HepG2 (cell line): ENCODE results near the gene MRPL50. TPM values are rescaled to one million over a fixed set of nuclear protein-coding genes. Genes with fewer than 3 reads are reported as not detected.

Experiments
- AHR ChIP-seq: IDR thresholded peaks from 2 replicates; pipeline ENCODE4 v1.6.1; 2018; ENCODE audit warnings: missing genetic modification reagents, missing compliant biosample characterization
- ELK4 ChIP-seq: sonication (generic); formaldehyde crosslinking; IDR thresholded peaks from 2 replicates; pipeline ENCODE4 v1.9.0; 2021; ENCODE audit warnings: missing genetic modification reagents, borderline replicate concordance
- FOXO4 ChIP-seq: sonication (generic); formaldehyde crosslinking; conservative IDR thresholded peaks from 2 replicates; pipeline ENCODE4 v1.8.1; 2023; ENCODE audit warnings: missing genetic modification reagents
- GPBP1L1 ChIP-seq: sonication (generic); formaldehyde crosslinking; IDR thresholded peaks from 2 replicates; pipeline ENCODE4 v1.5.0; 2020; ENCODE audit warnings: mild to moderate bottlenecking, missing genetic modification reagents
- HIC2 ChIP-seq: sonication (generic); formaldehyde crosslinking; IDR thresholded peaks from 2 replicates; pipeline ENCODE4 v1.9.0; 2022; ENCODE audit warnings: low read depth, missing genetic modification reagents
- KMT2A ChIP-seq: sonication (generic); formaldehyde crosslinking; IDR thresholded peaks from 2 replicates; pipeline ENCODE4 v1.4.0; 2020; ENCODE audit warnings: missing genetic modification reagents
- MAF1 ChIP-seq: sonication (generic); formaldehyde crosslinking; IDR thresholded peaks from 2 replicates; pipeline ENCODE4 v1.5.0; 2020; ENCODE audit warnings: missing genetic modification reagents, borderline replicate concordance
- NPAS2 ChIP-seq: sonication (generic); formaldehyde crosslinking; IDR thresholded peaks from 2 replicates; pipeline ENCODE4 v1.8.0; 2022; ENCODE audit warnings: mild to moderate bottlenecking, missing genetic modification reagents, borderline replicate concordance
- ZBTB7B ChIP-seq: sonication (generic); formaldehyde crosslinking; IDR thresholded peaks from 2 replicates; pipeline ENCODE4 v1.4.0; 2020; ENCODE audit warnings: missing genetic modification reagents
- ZNF280B ChIP-seq: sonication (generic); formaldehyde crosslinking; IDR thresholded peaks from 2 replicates; pipeline ENCODE4 v1.5.0; 2020; ENCODE audit warnings: missing genetic modification reagents, mild to moderate bottlenecking, borderline replicate concordance
- ZNF331 ChIP-seq: sonication (generic); formaldehyde crosslinking; IDR thresholded peaks from 2 replicates; pipeline ENCODE4 v1.4.0; 2020; ENCODE audit warnings: missing genetic modification reagents
- ZNF883 ChIP-seq: sonication (generic); formaldehyde crosslinking; IDR thresholded peaks from 2 replicates; pipeline ENCODE4 v1.5.1; 2020; ENCODE audit warnings: mild to moderate bottlenecking, missing genetic modification reagents; ENCODE audit errors: not compliant biosample characterization
- polyA plus RNA-seq, 8 experiments: library from polyadenylated mRNA; depleted of rRNA in 3 of 8; stranded (reverse) in 7 of 8; unstranded in 1 of 8; fragments of >200 nt; fragmentation: Illumina TruSeq in 4 of 8; extraction: Trizol in 4 of 8; gene quantifications; 2 replicates each; pipeline versions ENCODE4 v1.2.1 to v1.2.3, GENCODE V29; 2011 to 2016; ENCODE audit warnings: low read depth in 4 of 8, missing spikeins in 1 of 8, mixed read lengths in 1 of 8; ENCODE audit not compliant: insufficient read depth in 1 of 8
- total RNA-seq, 5 experiments: library from RNA; depleted of rRNA; stranded (reverse); fragments of >200 nt; fragmentation: Illumina TruSeq; extraction: Trizol; gene quantifications; 2 replicates each; pipeline ENCODE4 v1.2.3, GENCODE V29; 2016; ENCODE audit warnings: low read depth in 1 of 5
- TF ChIP-seq, protein P1 (sequence below): sonication (generic); formaldehyde crosslinking; IDR thresholded peaks from one replicate; pipeline ENCODE4 v1.5.1; 2020; ENCODE audit warnings: mild to moderate bottlenecking, missing genetic modification reagents; ENCODE audit errors: not compliant biosample characterization

The MRPL50 gene
- total and polyA plus RNA-seq, 2 of the 13 experiments (the other 11 are each of a cell fraction or from before 2014, with no cell fraction given): 37.1 to 70.0 TPM

DNA sequence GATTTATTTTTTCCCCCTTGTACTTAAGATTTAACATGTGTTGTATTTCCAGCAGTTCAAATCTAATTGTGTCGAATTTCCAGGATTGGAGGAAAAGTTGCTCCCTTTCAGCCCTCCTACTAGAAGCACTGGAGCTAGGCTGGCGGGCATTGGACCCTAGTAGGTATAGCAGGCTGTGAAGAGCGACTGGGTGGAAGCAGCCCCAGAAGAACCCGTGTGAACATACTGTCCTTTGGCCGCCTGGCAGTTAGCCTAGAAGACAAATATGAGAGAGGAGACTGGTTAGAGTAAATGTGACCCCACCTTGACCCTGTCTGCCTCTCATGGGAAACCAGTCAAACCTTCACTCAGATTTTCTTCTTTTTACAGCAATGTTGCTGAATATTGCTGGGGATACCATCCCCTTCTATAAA, 23.2 kb upstream of the MRPL50 start (continued):
- TF ChIP-seq AHR (CRISPR knock-in tag) (peak; percentile 39; the same call in 1 of the 2 replicates), ELK4 (no peak), HIC2 (CRISPR knock-in tag) (no peak), ZNF883 (CRISPR knock-in tag) (peak; percentile 47), ZNF331 (peak; percentile 85), FOXO4 (CRISPR knock-in tag) (no peak), ZNF280B (CRISPR knock-in tag) (no peak), MAF1 (CRISPR knock-in tag) (no peak), NPAS2 (CRISPR knock-in tag) (no peak), GPBP1L1 (CRISPR knock-in tag) (no peak), KMT2A (peak; percentile 69; the same call in 1 of the 2 replicates), ZBTB7B (peak; percentile 66; the same call in 1 of the 2 replicates)
- TF ChIP-seq, protein P1, sequence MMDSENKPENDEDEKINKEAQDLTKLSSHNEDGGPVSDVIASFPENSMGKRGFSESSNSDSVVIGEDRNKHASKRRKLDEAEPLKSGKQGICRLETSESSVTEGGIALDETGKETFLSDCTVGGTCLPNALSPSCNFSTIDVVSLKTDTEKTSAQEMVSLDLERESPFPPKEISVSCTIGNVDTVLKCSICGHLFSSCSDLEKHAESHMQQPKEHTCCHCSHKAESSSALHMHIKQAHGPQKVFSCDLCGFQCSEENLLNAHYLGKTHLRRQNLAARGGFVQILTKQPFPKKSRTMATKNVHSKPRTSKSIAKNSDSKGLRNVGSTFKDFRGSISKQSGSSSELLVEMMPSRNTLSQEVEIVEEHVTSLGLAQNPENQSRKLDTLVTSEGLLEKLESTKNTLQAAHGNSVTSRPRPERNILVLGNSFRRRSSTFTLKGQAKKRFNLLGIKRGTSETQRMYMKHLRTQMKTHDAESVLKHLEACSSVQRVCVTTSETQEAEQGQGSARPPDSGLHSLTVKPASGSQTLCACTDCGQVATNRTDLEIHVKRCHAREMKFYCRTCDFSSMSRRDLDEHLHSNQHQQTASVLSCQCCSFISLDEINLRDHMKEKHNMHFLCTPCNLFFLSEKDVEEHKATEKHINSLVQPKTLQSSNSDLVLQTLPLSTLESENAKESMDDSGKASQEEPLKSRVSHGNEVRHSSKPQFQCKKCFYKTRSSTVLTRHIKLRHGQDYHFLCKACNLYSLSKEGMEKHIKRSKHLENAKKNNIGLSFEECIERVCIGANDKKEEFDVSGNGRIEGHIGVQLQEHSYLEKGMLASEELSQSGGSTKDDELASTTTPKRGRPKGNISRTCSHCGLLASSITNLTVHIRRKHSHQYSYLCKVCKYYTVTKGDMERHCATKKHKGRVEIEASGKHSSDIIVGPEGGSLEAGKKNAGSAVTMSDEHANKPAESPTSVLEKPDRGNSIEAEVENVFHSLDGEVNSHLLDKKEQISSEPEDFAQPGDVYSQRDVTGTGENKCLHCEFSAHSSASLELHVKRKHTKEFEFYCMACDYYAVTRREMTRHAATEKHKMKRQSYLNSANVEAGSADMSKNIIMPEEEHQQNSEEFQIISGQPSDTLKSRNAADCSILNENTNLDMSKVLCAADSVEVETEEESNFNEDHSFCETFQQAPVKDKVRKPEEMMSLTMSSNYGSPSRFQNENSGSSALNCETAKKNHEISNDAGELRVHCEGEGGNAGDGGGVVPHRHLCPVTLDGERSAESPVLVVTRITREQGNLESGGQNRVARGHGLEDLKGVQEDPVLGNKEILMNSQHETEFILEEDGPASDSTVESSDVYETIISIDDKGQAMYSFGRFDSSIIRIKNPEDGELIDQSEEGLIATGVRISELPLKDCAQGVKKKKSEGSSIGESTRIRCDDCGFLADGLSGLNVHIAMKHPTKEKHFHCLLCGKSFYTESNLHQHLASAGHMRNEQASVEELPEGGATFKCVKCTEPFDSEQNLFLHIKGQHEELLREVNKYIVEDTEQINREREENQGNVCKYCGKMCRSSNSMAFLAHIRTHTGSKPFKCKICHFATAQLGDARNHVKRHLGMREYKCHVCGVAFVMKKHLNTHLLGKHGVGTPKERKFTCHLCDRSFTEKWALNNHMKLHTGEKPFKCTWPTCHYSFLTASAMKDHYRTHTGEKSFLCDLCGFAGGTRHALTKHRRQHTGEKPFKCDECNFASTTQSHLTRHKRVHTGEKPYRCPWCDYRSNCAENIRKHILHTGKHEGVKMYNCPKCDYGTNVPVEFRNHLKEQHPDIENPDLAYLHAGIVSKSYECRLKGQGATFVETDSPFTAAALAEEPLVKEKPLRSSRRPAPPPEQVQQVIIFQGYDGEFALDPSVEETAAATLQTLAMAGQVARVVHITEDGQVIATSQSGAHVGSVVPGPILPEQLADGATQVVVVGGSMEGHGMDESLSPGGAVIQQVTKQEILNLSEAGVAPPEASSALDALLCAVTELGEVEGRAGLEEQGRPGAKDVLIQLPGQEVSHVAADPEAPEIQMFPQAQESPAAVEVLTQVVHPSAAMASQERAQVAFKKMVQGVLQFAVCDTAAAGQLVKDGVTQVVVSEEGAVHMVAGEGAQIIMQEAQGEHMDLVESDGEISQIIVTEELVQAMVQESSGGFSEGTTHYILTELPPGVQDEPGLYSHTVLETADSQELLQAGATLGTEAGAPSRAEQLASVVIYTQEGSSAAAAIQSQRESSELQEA: no peak
